Activated CD8-positive, alpha-beta memory T cell treated with anti-CD3 and anti-CD28 coated beads, Interleukin-2, amount 50 U/mL, for 24 hours (primary cell): ENCODE measurements around the gene GABRA1.

Experiments
- DNase-seq: peaks from one replicate; pipeline ENCODE4 v3.0.0-alpha.2; 2020; ENCODE audit errors: extremely low read depth

The GABRA1 gene

DNA sequence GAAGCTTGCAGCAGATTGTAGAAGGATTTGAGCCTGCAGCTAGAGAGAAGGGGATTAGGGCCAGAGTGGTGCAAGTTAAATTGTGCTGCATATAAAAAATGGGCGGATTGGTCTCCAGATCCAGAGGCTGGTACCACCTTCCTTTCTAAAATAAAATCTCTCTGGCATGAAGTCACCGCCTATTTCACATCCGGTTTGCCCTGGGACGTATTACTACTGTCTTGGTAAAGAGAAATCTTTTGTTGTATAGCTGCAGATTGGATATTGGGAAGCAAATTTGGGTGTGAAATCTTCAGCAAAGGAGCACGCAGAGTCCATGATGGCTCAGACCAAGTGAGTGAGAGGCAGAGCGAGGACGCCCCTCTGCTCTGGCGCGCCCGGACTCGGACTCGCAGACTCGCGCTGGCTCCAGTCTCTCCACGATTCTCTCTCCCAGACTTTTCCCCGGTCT lies at the start of gene GABRA1:
Gene GABRA1 (plus strand): TSS at position 180 of the 451 bp plus-strand sequence. CDS start 2,691 bp downstream, outside the sequence.
- no peak for DNase-seq

- DNase-seq = no peak
Observed at GRCh38 chr5:161799316-161799715, 48.6 kb upstream of the GABRA1 start.

DNA sequence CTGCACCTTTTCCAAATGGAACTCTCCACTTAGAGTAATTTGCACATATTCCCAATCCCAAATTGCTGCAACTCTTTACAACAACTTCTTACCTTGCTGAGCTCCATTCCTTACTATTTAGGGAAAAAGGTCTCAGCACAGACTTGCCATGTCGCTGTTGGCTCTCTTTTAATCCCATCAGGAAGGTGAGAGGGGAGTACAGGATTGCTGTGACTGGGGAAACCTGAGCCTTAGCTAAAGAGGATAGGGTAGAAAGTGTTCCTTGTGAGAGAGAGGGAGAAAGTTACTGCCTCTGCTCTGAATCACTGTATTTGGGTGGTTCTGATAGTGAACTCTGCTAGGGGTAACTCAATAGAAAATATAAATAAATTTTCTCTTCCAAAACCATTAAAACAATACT lies 43.7 kb upstream of the GABRA1 start:
- no peak for DNase-seq

DNA sequence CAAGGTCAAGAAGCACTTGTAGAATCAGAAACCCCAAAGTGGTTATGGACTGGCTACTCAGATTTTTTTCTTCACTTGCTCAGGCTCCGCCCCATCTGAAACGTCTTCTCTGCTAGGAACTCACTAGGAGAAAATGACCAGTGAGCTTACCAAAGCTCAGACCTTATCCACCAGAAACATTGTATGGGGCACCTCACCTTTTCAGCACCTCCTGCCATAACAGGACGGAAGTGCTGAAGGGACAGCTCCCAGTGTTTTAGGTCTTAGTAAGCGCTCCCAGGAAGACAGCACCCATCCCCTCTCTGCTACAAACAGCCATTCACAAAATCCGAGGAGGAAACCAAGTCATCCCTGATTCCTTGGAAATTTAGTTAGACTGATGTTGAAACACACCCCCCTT lies 1.2 kb upstream of the GABRA1 start:
- DNase-seq = no peak

DNA sequence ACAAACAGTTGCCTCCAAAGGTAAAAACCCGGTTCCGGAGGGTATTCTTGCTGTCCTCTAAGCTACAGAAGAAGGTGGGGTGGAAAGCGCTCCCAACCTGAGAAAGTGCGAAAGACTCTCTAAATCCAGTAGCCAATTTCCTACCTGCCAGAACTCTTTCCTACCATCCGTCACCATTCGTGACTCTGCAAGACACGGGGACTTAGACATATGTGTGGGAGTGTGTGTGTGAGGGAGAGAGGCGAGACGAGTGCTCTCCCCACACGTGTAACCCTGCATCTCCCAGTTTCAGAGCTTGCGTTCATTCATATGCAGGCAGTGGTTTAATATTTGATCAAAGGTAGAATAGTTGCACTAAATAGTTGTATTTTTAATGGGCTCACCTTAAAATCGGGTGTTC lies 473 bp upstream of the GABRA1 start:
- no peak for DNase-seq

- no peak for DNase-seq
Observed at GRCh38 chr5:161850491-161850890, 2.6 kb downstream of the GABRA1 start.

- DNase-seq = no peak
Observed at GRCh38 chr5:161851691-161852299, 3.9 kb downstream of the GABRA1 start.

DNA sequence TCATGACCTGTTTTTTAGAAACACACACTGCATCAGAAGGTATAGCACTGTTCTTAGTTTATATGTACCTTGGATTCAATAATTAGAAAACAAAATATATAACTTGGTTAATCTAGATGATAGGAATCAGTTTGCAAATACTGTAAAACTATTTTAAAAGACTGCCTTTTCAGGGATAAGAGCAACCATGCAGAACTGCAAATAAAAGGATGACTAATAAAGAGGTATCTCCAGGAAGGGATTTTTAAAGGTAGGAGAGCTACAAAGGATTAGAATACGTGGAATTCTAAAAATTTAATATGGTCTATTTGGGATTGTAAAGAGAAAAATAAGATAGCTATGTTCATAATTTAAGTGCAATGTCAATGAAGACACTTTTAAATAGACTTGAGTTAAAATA lies 9.4 kb downstream of the GABRA1 start:
- DNase-seq = no peak

DNA sequence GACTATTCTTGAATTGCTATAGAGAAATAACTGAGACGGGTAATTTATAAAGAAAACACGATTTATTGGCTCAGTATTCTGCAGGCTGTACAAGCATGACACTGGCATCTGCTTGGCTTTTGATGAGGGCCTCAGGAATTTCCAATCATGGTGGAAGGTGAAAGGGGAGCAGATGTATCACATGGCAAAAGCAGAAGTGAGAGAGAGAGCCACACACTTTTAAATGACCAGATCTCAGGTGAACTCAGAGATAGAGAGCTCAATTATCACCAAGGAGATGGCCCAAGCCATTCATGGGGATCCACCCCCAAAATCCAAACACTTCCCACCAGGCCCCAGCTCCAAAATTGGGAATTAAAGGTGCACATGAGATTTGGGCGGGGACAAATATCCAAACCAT lies 15.3 kb downstream of the GABRA1 start:
- no peak for DNase-seq

DNA sequence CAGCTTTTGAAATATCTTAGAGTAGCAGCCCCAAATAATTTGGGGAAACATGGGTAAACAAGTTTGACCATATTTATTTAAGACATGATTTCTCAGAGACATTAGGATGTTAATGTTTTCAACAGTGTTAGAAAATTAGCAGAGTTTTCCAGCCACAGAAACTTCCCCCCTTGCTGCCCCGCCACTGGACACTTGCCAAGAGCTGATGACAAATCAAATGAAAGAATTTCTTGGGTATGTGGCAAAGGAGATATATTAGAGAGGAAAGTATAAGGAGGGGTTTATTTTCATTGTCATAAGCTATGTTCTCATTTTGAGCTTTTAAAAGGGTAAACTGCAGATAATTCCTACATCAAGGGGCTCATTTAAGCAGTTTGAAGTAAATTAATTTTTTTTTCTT lies 15.9 kb downstream of the GABRA1 start:
- DNase-seq = no peak

DNA sequence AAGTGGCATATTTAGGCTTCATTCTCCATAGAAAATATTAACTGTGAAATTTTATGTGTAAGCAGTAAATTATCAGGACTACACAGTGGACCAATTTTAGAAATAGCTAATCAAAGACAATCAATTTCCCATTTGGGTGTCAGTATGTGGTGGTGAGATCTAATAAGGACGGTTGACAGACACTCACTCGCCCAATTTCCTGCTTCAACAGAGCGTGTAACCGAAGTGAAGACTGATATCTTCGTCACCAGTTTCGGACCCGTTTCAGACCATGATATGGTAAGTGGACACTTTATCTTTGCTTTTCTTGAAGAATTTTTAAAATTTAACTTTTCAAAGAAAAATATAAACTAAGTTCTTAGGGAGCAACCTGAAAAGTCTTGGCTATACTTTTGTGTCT lies 17.6 kb downstream of the GABRA1 start:
- DNase-seq = no peak

DNA sequence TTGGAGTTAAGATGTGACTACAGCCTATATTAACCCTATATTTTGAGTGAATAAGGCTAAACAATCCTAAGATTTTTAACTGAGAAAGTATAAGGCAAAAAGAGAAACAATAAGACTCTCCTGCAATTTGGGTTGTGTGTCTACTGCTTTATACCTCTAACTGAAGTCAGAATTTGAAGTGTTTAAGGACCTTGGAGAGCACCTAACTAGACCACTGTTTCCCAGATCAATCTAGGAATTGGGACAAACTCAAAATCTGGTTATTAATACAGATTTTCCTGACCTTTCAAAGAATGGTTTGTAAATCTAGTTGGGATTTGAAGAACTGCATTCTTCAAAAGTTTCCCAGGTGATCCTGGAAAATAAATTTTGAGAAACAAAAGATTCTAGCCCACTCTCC lies 42.1 kb downstream of the GABRA1 start:
- DNase-seq = no peak

- no peak for DNase-seq
Observed at GRCh38 chr5:161895514-161895913, 47.6 kb downstream of the GABRA1 start.

GRCh38 chr5:161897033-161897432 lies 49.1 kb downstream of the GABRA1 start:
- no peak for DNase-seq

DNA sequence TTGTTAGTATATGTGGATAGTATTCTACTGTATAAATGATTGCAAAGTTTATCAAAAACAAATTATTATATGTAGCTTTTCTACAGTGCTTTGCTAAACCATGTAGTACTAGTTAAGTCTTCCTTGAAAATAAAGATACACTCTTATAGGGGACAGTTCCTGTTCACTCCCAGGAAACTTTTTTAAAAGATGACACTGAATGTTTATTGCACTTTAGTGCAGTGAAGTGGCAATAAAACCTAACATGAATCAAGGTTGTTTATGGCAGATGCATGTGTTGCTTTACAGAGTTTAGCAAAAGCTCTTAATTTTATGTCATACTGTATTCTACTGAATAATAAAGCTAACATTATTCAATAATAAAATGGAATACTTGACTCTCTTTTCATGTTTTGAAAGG lies 51.7 kb downstream of the GABRA1 start:
- DNase-seq = no peak

DNA sequence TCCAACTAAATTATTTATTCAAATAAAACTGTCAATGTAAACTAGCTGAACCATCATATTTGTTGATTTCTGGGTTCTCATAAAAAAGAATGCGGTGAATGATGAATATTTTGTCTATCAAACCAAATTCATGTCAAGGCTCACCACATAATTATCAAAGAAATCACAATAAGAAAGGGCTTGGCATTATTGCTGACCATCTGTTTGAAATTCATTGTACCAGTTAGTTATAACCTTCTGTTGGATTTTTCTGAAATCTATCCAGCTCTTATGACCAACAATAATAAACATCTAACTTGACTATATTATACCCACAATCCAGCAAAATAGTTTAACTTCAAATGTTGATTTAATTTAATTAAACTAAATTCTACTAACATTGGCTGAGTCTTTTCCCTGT lies 53.1 kb downstream of the GABRA1 start:
- DNase-seq = no peak

- DNase-seq = no peak
Observed at GRCh38 chr5:161921781-161922180, 73.9 kb downstream of the GABRA1 start.

- DNase-seq = no peak
Observed at GRCh38 chr5:161924270-161924669, 76.3 kb downstream of the GABRA1 start.

DNA sequence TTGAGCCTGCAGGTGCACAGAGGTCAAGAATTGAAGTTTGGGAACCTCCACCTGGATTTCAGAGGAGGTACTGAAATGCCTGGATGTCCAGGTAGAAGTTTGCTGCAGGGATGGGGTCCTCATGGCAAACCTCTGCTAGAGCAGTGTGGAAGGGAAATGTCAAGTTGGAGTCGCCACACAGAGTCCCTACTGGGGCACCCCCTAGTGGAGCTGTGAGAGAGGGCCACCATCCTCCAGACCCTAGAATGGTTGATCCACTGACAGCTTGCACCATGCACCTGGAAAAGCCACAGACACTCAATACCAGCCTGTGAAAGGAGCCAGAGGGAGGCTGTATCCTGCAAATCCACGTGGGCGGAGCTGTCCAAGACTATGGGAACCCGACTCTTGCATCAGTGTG lies 78.0 kb downstream of the GABRA1 start:
- no peak for DNase-seq

DNA sequence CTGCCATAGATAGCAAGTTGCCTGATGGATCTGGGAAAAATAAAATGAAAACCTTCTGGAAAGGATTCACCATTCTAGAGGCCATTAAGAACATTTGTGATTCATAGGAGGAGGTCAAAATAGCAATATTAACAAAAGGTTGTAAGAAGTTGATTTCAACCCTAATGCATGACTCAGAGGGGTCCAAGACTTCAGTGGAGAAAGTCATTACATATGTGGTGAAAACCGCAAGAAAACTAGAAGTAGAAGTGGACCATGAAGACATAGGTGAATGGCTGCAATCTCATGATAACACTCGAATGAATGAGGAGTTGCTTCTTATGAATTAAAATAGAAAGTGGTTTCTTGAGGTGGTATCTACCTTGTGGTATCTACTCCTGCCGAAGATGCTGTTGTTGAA lies 86.6 kb downstream of the GABRA1 start:
- no peak for DNase-seq

DNA sequence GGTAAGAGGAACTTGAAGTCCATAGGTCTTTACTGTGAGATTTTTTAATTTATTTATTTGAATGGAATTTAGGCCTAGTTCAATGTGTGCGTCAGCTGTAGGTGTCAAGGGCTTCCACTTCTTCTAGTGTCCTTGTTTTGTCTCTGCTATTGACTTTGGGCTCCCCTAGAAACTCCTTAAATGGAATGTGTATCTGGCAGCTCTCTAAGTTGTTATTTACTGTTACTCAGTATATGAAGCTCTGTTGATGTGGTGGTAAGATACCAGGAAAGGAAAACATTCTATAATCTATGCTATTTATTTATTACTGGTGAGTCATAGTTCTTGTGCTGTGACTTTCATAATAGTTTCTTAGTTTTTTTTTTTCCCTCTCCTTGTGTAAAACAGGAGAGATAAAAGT lies 97.1 kb downstream of the GABRA1 start:
- DNase-seq = no peak

DNA sequence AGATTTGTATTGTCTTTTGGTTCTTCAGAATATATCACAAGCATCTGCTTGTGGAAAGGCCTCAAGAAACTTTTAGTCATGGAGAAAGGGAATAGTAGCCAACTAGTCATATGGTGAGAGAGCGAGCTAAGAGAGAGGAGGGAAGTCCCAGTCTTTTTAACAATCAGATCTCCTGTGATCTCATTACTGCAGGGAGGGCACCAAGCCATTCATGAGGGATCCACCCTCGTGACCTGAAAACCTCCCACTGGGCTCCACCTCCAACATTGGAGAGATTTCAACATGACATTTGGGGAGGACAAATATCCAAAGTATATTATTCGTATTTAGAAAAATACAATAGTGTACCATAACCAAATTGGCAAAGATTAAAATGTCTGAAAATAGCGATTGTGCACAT lies 99.0 kb downstream of the GABRA1 start:
- no peak for DNase-seq
